ENCODE results near the gene SLC38A10.

Gene SLC38A10

GRCh38 chr17:81252987-81253329 lies 42.1 kb downstream of the SLC38A10 start:
- H3K4me3 ChIP-seq (ENCODE audit: low read length): no peak overlapping the region
- DNase-seq (ENCODE audit: low read depth): no peak
- no peak for TF ChIP-seq CTCF (conservative IDR thresholded peaks at IDR 0.05; ENCODE audit: low read length)

GRCh38 chr17:81252326-81252986 lies 42.7 kb downstream of the SLC38A10 start:
- no peak overlapping the region for H3K4me3 ChIP-seq (ENCODE audit: low read length)
- no peak for DNase-seq (ENCODE audit: low read depth)
- no peak for TF ChIP-seq CTCF (conservative IDR thresholded peaks at IDR 0.05; ENCODE audit: low read length)

GRCh38 chr17:81251709-81252301 lies 43.3 kb downstream of the SLC38A10 start:
- H3K4me3 ChIP-seq (ENCODE audit: low read length): no peak overlapping the region
- no peak for DNase-seq (ENCODE audit: low read depth)
- no peak for TF ChIP-seq CTCF (conservative IDR thresholded peaks at IDR 0.05; ENCODE audit: low read length)

- DNase-seq (ENCODE audit: low read depth): no peak
Observed at GRCh38 chr17:81251094-81251708, 43.9 kb downstream of the SLC38A10 start.

GRCh38 chr17:81250286-81251093 lies 44.6 kb downstream of the SLC38A10 start:
- TF ChIP-seq CTCF (conservative IDR thresholded peaks at IDR 0.05; ENCODE audit: low read length): no peak
- no peak for DNase-seq (ENCODE audit: low read depth)
- no peak overlapping the region for H3K4me3 ChIP-seq (ENCODE audit: low read length)

More at GRCh38 chr17:81251094-81251708, 43.9 kb downstream of the SLC38A10 start:
- TF ChIP-seq CTCF (conservative IDR thresholded peaks at IDR 0.05; ENCODE audit: low read length): no peak
- H3K4me3 ChIP-seq (ENCODE audit: low read length): no peak overlapping the region

GRCh38 chr17:81249223-81250040 lies 45.7 kb downstream of the SLC38A10 start:
- H3K4me3 ChIP-seq (ENCODE audit: low read length): no peak overlapping the region
- TF ChIP-seq CTCF (conservative IDR thresholded peaks at IDR 0.05; ENCODE audit: low read length): no peak
- no peak for DNase-seq (ENCODE audit: low read depth)

Measured in AG10803 (cell line).